Embryonic facial prominence (tissue), 1 donor: ENCODE results near the gene ACAD9.
"Not testable (repeated sequence)": the region's sequence is repeated elsewhere in the genome, so short reads cannot be mapped to it uniquely, and the experiment has no call there.

Experiments
- DNase-seq: peaks from one replicate; pipeline ENCODE4 v3.0.0-alpha.2; 2016; ENCODE audit errors: extremely low spot score

Gene ACAD9

DNA sequence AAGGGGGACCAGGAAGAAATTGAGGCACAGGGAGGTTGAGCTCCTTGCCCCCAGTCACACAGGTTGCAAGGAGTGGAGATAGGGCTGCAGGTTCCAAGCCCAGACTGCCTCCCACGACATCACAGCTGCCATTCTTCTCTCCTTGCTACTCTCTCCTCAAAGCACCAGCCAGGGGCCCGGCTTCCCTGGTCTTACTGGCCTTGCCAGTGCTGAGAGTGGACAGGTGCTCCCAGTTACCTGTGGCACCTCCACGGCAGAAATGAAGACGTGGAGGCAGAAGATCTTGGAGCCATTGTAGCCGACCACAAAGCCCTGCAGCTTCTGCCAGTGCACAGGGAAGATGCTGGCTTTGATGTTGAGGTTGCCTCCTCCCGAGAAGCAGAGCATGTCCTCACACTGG is 17.9 kb upstream of the ACAD9 start:
- no peak for DNase-seq

- DNase-seq: no peak
Observed at GRCh38 chr3:128863560-128863959, 15.9 kb upstream of the ACAD9 start.

DNA sequence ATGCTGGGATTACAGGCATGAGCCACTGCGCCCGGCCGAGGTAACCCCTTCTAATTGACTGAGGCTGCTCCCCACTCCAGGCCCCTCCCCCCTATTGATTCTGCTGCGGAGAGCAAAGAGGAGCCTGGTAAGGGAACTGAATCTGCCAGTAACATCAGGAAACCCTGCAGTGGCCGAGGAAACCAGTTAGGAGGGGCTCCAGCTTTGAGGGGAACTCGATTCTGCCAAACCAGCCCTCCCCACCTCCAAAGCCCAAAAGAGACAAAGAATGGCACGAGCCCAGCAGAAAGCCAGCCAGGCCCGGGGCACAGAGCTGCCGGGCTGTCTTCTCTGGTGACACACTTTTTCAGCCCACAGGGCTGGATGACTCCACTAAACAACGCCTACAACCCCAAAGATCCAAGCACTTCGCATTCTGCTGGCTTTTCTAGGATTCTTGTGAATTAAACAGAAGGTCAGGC is 15.0 kb upstream of the ACAD9 start:
- DNase-seq: no peak

DNA sequence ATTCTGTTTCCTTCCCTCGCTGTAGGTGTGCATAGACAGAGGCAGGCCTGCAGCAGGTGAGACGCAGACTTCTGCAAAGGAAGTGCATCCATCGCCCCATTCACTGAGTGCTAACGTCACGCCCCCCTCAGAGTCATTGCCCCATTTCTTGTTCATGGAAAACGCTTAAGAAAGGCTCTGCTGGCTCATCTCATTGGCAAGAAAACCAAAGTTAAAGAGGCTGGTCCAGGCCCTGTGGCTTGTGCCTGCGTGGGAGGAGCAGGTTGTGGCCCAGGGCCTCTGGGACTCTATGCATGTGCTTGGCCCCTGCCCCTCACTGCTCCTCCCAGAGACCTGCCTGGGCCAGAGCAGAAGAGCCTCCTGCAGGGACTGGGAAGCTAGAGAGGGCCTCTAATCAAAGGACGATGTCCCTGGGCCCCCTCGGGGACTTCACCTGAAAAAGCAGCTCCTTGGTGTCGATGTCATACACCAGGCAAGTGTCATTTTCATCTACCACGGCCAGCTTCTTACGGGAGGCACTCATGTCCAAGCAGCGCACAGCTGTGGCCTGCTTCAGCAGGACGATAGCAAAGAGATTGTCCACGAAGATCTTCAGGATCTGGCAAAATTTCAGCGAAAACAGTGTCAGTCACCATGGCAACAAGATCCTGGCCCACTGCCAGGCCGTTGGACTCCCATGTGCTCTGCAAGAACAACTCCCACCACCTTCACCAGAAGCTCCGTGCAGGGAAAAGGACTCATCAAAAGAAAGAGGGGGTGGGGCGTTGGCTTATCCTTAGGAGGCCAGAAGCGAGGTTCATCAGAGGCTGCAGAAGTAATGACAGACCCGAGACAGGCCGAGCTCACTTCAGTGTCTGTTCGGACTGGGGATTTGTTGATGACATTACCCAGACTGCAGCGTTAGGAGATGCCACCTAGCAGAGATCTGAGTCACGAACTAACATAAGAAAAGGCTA is 14.3 kb upstream of the ACAD9 start:
- not testable (repeated sequence) for DNase-seq

DNA sequence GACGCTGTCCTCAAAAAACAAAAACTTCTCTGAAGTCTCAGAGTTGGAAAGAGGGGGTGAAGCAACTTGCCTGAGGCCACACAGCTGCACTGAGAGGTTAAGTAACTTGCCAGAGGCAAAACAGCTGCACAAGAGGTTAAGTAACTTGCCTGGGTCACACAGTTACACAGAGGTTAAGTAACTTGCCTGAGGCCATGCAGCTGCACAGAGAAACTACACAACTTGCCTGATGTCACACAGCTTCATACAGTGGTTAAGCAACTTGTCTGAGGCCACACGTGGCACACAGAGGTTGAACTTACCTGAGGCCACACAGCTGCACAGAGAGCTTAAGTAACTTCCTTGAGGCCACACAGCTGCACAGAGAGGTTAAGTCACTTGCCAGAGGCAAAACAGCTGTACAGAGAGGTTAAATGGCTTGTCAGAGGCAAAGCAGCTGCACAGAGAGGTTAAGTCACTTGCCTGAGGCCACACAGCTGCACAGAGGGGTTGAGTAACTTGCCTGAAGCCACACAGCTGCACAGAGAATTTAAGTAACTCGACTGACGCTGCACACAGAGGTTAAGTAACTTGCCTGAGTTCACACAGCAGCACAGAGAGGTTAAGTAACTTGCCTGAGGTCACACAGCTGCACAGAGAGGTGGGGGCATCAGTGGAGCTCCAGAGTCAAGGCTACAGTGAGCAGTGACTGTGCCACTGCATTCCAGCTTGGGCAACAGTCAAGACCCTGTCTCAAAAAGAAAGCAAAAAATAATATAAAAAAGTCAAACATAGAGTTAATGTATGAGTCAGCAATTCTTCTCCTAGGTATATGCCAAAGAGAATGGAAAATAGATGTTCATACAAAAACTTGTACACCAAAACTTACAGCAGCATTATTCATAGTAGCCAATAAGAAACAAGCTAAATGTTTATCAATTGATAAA is 12.0 kb upstream of the ACAD9 start:
- no peak for DNase-seq

DNA sequence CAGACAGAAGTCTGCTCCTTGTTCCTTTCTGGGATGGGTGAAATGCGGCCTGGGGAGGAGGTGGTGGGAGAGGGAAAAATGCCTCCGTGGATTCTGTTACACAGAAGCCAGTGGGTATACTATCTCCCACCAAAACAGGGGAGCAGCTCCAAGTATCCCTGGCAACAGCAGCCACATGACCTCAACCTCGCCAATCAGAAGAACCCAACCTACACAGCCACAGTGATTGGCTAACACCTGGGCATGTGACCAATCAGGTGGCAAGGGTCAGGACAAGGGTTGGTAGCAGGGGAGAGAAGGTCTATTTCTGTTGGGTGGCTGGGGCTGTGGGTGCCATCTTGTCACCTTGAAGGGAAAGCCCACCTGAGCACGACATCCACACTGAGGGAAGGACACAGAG is 9.1 kb upstream of the ACAD9 start:
- DNase-seq: no peak

DNA sequence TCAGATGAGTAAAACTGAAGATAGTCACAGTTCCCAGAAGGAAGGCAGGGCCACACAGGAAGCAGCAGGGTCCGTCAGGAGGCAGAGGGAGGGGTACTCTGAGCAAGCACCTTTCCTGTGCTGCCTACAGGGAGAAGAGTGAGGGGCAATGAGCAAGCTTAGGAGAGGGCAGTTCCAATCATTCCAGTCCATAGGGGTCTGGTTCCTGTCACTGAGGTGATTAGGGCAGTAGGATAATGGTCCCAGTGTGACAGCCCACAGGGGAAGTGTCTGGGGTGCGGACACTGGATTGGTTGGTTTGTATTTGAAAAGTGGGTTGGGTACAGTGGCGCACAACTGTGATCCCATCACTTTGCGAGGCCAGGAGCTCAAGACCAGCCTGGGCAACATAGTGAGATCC is 7.1 kb upstream of the ACAD9 start:
- DNase-seq: no peak

DNA sequence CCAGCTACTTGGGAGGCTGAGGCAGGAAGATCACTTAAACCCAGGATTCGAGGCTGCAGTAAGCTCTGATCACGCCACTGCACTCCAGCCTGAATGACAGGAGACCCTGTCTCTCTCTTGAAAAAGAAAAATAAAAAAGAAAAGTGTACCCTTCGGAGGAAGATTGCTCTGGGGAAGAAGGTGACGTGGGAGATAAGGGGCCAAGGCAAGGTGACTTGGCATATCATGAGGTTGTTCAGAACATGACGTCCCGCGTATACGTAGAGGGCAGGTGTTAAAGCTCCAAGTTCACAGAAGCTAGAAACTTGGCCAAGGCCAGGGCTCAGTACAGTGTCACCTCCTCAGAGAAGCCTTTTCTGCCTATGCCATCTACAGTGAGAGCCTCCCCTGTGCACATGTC is 6.7 kb upstream of the ACAD9 start:
- no peak for DNase-seq

DNA sequence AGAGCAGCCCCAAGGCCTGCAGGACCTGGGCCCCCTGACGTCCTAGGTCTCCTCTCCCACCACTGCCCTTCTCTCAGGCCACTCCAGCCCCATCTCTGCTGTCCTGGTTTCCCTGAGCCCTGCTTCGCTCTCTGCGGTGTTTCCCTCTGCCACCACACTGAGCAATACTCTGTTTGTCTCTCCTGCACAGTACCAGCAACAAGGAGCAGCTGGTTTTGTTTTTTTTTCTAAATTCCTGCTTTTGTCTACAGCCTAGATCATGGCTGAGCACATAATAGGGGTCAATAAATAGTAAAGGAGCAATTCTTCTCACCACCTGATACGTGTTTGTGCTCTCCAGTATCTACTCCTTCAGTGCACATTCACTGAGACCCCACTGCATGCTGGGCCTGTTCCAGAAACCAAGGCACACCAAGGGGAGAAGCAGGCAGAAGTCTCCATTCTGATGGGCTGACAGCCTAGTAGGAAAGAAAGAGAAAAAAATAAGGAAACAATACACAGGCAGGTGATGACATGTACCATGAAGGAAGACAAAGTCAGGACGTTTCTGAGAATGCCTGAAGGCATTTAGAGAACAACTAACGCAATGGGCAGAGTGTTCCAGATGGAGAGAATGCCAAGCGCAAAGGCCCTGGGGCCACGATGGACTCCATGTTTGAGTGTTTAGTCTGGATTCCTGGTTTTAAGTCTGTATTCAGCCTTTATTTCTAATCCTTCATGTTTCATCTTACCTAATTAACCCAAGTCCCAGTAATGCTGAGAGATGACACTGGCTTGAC is 6.0 kb upstream of the ACAD9 start:
- no peak for DNase-seq

GRCh38 chr3:128874481-128875180 is 4.8 kb upstream of the ACAD9 start:
- DNase-seq: no peak

- DNase-seq: no peak
Observed at GRCh38 chr3:128875556-128876120, 3.8 kb upstream of the ACAD9 start.

GRCh38 chr3:128878011-128878457 is 1.4 kb upstream of the ACAD9 start:
- no peak for DNase-seq

- DNase-seq: peak; percentile 21
Observed at GRCh38 chr3:128878556-128879124, 780 bp upstream of the ACAD9 start.

- DNase-seq: no peak
Observed at GRCh38 chr3:128879991-128880390, 571 bp downstream of the ACAD9 start.

DNA sequence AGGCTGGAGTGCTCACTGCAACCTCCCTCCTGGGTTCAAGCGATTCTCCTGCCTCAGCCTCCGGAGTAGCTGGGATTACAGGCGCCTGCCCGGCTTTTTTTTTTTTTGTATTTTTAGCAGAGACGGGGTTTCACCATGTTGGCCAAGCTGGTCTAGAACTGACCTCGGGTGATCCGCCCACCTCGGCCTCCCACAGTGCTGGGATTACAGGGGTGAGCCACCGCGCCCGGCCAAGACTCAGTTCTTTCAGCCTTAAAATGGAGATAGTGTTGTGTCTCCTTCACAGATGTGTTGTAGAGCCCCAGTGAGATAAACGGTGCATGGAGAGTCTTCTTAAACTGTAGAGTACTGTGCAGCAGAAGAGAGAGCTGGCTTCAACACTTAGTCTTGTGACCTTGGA is 1.0 kb downstream of the ACAD9 start:
- DNase-seq: not testable (repeated sequence)

- DNase-seq: no peak
Observed at GRCh38 chr3:128881576-128881975, 2.2 kb downstream of the ACAD9 start.

GRCh38 chr3:128882719-128883118 is 3.3 kb downstream of the ACAD9 start:
- DNase-seq: no peak

DNA sequence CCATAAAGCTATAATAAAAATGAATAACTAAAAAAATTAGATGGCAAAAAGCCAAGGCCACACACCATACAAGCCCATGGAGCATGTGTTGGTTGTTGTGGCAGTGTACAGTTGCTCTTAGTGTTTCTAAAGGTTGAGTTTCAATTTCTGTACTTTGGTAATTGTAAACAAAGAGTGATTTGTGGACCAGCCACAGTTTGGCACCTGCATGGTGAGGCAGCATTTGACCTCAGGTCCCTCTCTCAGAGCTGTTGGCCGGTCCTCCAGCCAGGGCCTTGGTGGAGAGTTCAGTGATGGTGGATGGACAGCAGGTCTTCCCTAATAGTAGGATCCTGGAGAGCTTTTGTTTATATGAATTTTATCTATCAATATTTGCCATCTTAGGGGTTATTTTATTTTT is 5.6 kb downstream of the ACAD9 start:
- no peak for DNase-seq

DNA sequence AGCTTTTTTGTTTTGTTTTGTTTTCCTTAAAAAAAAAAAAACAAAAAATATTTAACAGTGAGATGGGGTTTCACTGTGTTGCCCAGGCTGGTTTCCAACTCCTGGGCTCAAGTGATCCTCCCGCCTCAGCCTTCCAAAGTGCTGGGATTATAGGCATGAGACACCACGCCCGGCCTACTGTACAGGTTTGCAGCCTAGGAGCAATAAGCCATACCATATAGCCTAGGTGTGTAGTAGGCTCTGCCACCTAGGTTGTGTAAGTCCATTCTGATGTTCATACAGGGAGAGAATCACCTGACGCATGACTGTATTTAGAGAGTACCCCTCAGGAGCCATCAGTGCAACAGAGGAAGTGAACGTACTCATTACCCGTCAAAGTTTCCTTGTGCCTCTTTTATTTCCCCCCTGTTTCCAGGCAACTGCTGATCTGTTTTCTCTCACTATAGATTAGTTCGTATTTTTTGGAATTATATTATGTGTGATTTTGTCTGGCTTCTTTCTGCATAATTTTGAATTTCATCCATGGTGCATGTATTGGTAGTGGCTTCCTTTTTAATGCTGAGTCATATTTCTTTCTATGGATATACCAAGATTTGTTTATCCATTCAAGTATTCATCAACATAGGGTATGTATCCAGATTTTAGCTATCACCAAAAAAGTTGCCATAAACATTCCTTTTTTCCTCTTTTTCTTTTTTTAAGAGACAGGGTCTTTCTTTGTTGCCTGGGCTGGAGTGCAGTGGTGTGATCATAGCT is 9.9 kb downstream of the ACAD9 start:
- no peak for DNase-seq
